GM23338 (cell line): ENCODE measurements around the gene POLR3A. TPM values are rescaled to one million over a fixed set of nuclear protein-coding genes. Genes with fewer than 3 reads are reported as not detected.
A peak's percentile ranks its signal among the peaks of the same experiment; 100 is the strongest.

ENCODE experiments used
- ATAC-seq: fragments of 200-7000 bp; cut with Tn5 transposase; 3 replicates; pipeline ENCODE4 v1.9.1; 2020
- DNase-seq: peaks from one replicate; pipeline ENCODE4 v3.0.0-alpha.2; 2015; ENCODE audit warnings: low spot score
- H2AFZ ChIP-seq: fragments of 200-600 bp; sonication (generic); 2 replicates; pipeline ENCODE4 v1.8.0; 2016; ENCODE audit warnings: antibody characterized with exemption, mild to moderate bottlenecking, moderate library complexity
- H3F3A ChIP-seq: fragments of 200-600 bp; sonication (generic); replicated peaks from 2 replicates; pipeline ENCODE4 v1.8.0; 2017; ENCODE audit warnings: antibody characterized with exemption, mixed run types, low read depth
- H3K27ac ChIP-seq: fragments of 200-600 bp; sonication (generic); 2 replicates; pipeline ENCODE4 v1.6.1; 2016; ENCODE audit warnings: low read depth
- H3K27me3 ChIP-seq: fragments of 200-600 bp; sonication (generic); 2 replicates; pipeline ENCODE4 v1.8.0; 2016; ENCODE audit warnings: mild to moderate bottlenecking, mixed run types, moderate library complexity; ENCODE audit not compliant: insufficient read depth
- H3K36me3 ChIP-seq: fragments of 200-600 bp; sonication (generic); 2 replicates; pipeline ENCODE4 v1.8.0; 2016; ENCODE audit warnings: mild to moderate bottlenecking; ENCODE audit not compliant: insufficient read depth
- H3K4me1 ChIP-seq: fragments of 200-600 bp; sonication (generic); 2 replicates; pipeline ENCODE4 v1.8.0; 2016; ENCODE audit warnings: mild to moderate bottlenecking, moderate library complexity; ENCODE audit not compliant: insufficient read depth
- H3K4me2 ChIP-seq: fragments of 200-600 bp; sonication (generic); 2 replicates; pipeline ENCODE4 v1.7.1; 2017; ENCODE audit warnings: mixed run types
- H3K4me3 ChIP-seq: fragments of 200-600 bp; sonication (generic); 2 replicates; pipeline ENCODE4 v1.6.1; 2016; ENCODE audit warnings: mixed run types
- H3K79me2 ChIP-seq: fragments of 200-600 bp; sonication (generic); replicated peaks from 2 replicates; pipeline ENCODE4 v1.8.0; 2017; ENCODE audit warnings: mild to moderate bottlenecking; ENCODE audit not compliant: insufficient read depth
- H3K9me2 ChIP-seq: fragments of 200-600 bp; sonication (generic); 2 replicates; pipeline ENCODE4 v1.8.0; 2017; ENCODE audit not compliant: insufficient read depth
- H4K20me1 ChIP-seq: fragments of 200-600 bp; sonication (generic); replicated peaks from 2 replicates; pipeline ENCODE4 v1.8.0; 2017; ENCODE audit warnings: mild to moderate bottlenecking; ENCODE audit not compliant: insufficient read depth
- H3K27ac Mint-ChIP-seq: 2 replicates; pipeline ENCODE4 v1.8.0; 2020; ENCODE audit warnings: inconsistent platforms, mild to moderate bottlenecking, moderate library complexity, mixed read lengths
- H3K27me3 Mint-ChIP-seq: 3 replicates; pipeline ENCODE4 v1.8.0; 2022; ENCODE audit warnings: low read depth, mild to moderate bottlenecking, moderate library complexity, mixed read lengths, inconsistent platforms; ENCODE audit not compliant: insufficient read depth, poor library complexity
- H3K36me3 Mint-ChIP-seq: 3 replicates; pipeline ENCODE4 v1.8.0; 2021; ENCODE audit warnings: low read depth, mild to moderate bottlenecking, inconsistent platforms, moderate library complexity, mixed read lengths
- H3K4me1 Mint-ChIP-seq: 3 replicates; pipeline ENCODE4 v1.8.0; 2020; ENCODE audit warnings: mild to moderate bottlenecking, inconsistent platforms, mixed read lengths
- H3K4me3 Mint-ChIP-seq: 3 replicates; pipeline ENCODE4 v1.8.0; 2021; ENCODE audit warnings: moderate library complexity, mild to moderate bottlenecking, inconsistent platforms, mixed read lengths
- H3K9me3 Mint-ChIP-seq: 3 replicates; pipeline ENCODE4 v1.8.0; 2020; ENCODE audit warnings: moderate library complexity, mild to moderate bottlenecking, inconsistent platforms, mixed read lengths
- CTCF ChIP-seq, 2 experiments: fragments of 200-600 bp in 1 of 2; sonication (generic) in 1 of 2; conservative IDR thresholded peaks; 2 replicates each; pipeline versions ENCODE4 v1.5.1 to v1.6.1; 2016 to 2017; ENCODE audit warnings: antibody characterized with exemption in 2 of 2, low read depth in 2 of 2, mild to moderate bottlenecking in 2 of 2, moderate library complexity in 1 of 2
- EZH2 ChIP-seq: fragments of 200-600 bp; sonication (generic); IDR thresholded peaks from one replicate; pipeline ENCODE4 v1.8.0; 2017; ENCODE audit warnings: antibody characterized with exemption, mild to moderate bottlenecking, low read depth; ENCODE audit not compliant: unreplicated experiment
- EZH2phosphoT487 ChIP-seq: fragments of 200-600 bp; sonication (generic); IDR thresholded peaks from one replicate; pipeline ENCODE4 v1.8.1; 2018; ENCODE audit warnings: antibody characterized with exemption; ENCODE audit not compliant: unreplicated experiment
- JUNB ChIP-seq: IDR thresholded peaks from one replicate; pipeline ENCODE4 v1.6.1; 2016; ENCODE audit warnings: antibody characterized with exemption; ENCODE audit not compliant: unreplicated experiment
- NANOG ChIP-seq: IDR thresholded peaks from 2 replicates; pipeline ENCODE4 v1.6.1; 2016; ENCODE audit warnings: antibody characterized with exemption, borderline replicate concordance
- STAT1 ChIP-seq: IDR thresholded peaks from one replicate; pipeline ENCODE4 v1.6.1; 2016; ENCODE audit warnings: antibody characterized with exemption; ENCODE audit not compliant: unreplicated experiment
- ZNF114 ChIP-seq: fragments of 250-450 bp; sonication (Bioruptor Pico); IDR thresholded peaks from 2 replicates; pipeline ENCODE4 v1.5.0; 2020; ENCODE audit warnings: mild to moderate bottlenecking, moderate library complexity
- ZNF462 ChIP-seq: fragments of 250-450 bp; sonication (Bioruptor Pico); IDR thresholded peaks from 2 replicates; pipeline ENCODE4 v1.5.0; 2020; ENCODE audit warnings: mild to moderate bottlenecking, moderate library complexity
- polyA plus RNA-seq: library from polyadenylated mRNA; unstranded; fragments of >200 nt; fragmentation: Nextera tagmentation; extraction: Ambion mirVana; gene quantifications from 2 replicates; pipeline ENCODE4 v1.2.1, GENCODE V29; 2016
- total RNA-seq: library from RNA; depleted of rRNA; stranded (reverse); fragments of >200 nt; shearing (Covaris generic); gene quantifications from 2 replicates; pipeline ENCODE4 v1.2.3, GENCODE V29; 2014
- TF ChIP-seq, protein P1 (sequence below): IDR thresholded peaks from 2 replicates; pipeline ENCODE4 v1.6.1; 2016; ENCODE audit warnings: antibody characterized with exemption

The POLR3A gene
- total and polyA plus RNA-seq, 2 experiments from 2014 or later: 11.6 to 35.5 TPM

DNA sequence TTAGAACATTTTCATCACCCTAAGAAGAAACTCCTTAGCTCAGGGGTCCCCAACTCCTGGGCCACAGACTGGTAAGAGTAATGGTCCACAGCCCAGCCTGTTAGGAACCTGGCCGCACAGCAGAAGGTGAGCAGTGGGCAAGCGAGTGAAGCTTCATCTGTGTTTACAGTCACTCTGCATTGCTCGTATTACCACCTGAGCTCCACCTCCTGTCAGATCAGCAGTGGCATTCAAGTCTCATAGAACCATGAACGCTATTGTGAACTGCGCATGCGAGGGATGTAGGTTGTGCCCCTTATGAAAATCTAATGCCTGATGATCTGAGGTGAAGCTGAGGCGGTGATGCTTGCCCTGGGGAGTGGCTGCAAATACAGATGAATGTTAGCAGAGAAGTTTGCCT is 65.4 kb downstream of the POLR3A start:
- Histone ChIP-seq H3K4me2 (no peak overlapping the region), H3K79me2 (no peaks in the 10 kb centered on the region), H3K4me1 (no peaks in the 10 kb centered on the region; the same call in 1 of the 2 replicates), H4K20me1 (no peaks in the 10 kb centered on the region), H3K27me3 (no peaks in the 10 kb centered on the region), H3K36me3 (no peaks in the 10 kb centered on the region; the same call in 1 of the 2 replicates), H2AFZ (no peak overlapping the region), H3K4me3 (no peak overlapping the region), H3K27ac (no peak overlapping the region), H3K9me2 (no peaks in the 10 kb centered on the region), H3F3A (0 out of 2 replicates have a peak, but pooled peaks cover 2% of the 10 kb centered on the region)
- peaks cover 24% of the 10 kb centered on the region for H3K9me3 Mint-ChIP-seq
- H3K4me1 Mint-ChIP-seq: peaks cover 5% of the 10 kb centered on the region
- DNase-seq (no peak), ATAC-seq (no peak)
- H3K4me3 Mint-ChIP-seq: no peak overlapping the region
- H3K27ac Mint-ChIP-seq: no peak overlapping the region
- H3K27me3 Mint-ChIP-seq: peaks cover 6% of the 10 kb centered on the region
- peaks cover 15% of the 10 kb centered on the region for H3K36me3 Mint-ChIP-seq
- TF ChIP-seq EZH2: no peak

GRCh38 chr10:77962350-77963146 is 66.8 kb downstream of the POLR3A start:
- H3K4me1 Mint-ChIP-seq: peaks cover 5% of the 10 kb centered on the region
- Histone ChIP-seq H3K27me3 (no peaks in the 10 kb centered on the region), H4K20me1 (no peaks in the 10 kb centered on the region), H3F3A (0 out of 2 replicates have a peak, but pooled peaks cover 2% of the 10 kb centered on the region), H3K36me3 (no peaks in the 10 kb centered on the region; the same call in 1 of the 2 replicates), H3K4me3 (no peak overlapping the region), H2AFZ (peak overlapping the region; percentile 66), H3K79me2 (no peaks in the 10 kb centered on the region), H3K4me1 (no peaks in the 10 kb centered on the region; the same call in 1 of the 2 replicates), H3K4me2 (no peak overlapping the region), H3K27ac (peak overlapping the region; percentile 66; the same call in 1 of the 2 replicates), H3K9me2 (no peaks in the 10 kb centered on the region)
- no peak overlapping the region; the same call in 1 of the 2 replicates for H3K27ac Mint-ChIP-seq
- peaks cover 6% of the 10 kb centered on the region for H3K27me3 Mint-ChIP-seq
- no peak overlapping the region for H3K4me3 Mint-ChIP-seq
- H3K9me3 Mint-ChIP-seq: peaks cover 24% of the 10 kb centered on the region
- DNase-seq: no peak
- peaks cover 15% of the 10 kb centered on the region for H3K36me3 Mint-ChIP-seq
- ATAC-seq: peak; percentile 49
- no peak for TF ChIP-seq CTCF (conservative IDR thresholded peaks at IDR 0.05; ENCODE audit: low read depth in 2 of 2)
- no peak for TF ChIP-seq ZNF462
- no peak for TF ChIP-seq EZH2phosphoT487
- no peak for TF ChIP-seq STAT1
- TF ChIP-seq ZNF114 (CRISPR knock-in tag): no peak
- TF ChIP-seq EZH2: no peak
- TF ChIP-seq JUNB: no peak
- TF ChIP-seq NANOG: no peak
- TF ChIP-seq, protein P1, sequence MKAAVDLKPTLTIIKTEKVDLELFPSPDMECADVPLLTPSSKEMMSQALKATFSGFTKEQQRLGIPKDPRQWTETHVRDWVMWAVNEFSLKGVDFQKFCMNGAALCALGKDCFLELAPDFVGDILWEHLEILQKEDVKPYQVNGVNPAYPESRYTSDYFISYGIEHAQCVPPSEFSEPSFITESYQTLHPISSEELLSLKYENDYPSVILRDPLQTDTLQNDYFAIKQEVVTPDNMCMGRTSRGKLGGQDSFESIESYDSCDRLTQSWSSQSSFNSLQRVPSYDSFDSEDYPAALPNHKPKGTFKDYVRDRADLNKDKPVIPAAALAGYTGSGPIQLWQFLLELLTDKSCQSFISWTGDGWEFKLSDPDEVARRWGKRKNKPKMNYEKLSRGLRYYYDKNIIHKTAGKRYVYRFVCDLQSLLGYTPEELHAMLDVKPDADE: no peak
